Heart left ventricle (tissue), 16 donors: Measurements from ENCODE around the gene OSBP2. TPM values are rescaled to one million over a fixed set of nuclear protein-coding genes. Genes with fewer than 3 reads are reported as not detected.

Experiments used
- ATAC-seq, 4 donors: fragments of 200-7000 bp; cut with Tn5 transposase; one replicate each; pipeline ENCODE4 v1.9.1; 2020 to 2022; ENCODE audit warnings: moderate library complexity in 4 of 4, mild to moderate bottlenecking in 3 of 4, moderate number of reproducible peaks in 1 of 4
- DNase-seq, 5 donors: peaks; one replicate each; pipeline ENCODE4 v3.0.0-alpha.2; 2020
- H3K27ac ChIP-seq, 12 donors: fragments of 200-600 bp; sonication (generic) in 4 of 12; one replicate each; pipeline versions ENCODE4 v1.5.0 to v1.8.0; 2016 to 2022; ENCODE audit warnings: mild to moderate bottlenecking in 2 of 12
- H3K27me3 ChIP-seq, 9 donors: fragments of 200-600 bp; sonication (generic) in 2 of 9; one replicate each; pipeline versions ENCODE4 v1.5.1 to v1.8.0; 2016 to 2022; ENCODE audit warnings: mild to moderate bottlenecking in 3 of 9
- H3K36me3 ChIP-seq, 9 donors: fragments of 200-600 bp; sonication (generic) in 2 of 9; one replicate each; pipeline versions ENCODE4 v1.5.0 to v1.8.0; 2018 to 2022; ENCODE audit warnings: mild to moderate bottlenecking in 2 of 9
- H3K4me1 ChIP-seq, 12 donors: fragments of 200-600 bp; sonication (generic) in 4 of 12; one replicate each; pipeline versions ENCODE4 v1.5.0 to v1.8.0; 2016 to 2022; ENCODE audit warnings: mild to moderate bottlenecking in 3 of 12
- H3K4me3 ChIP-seq, 12 donors: fragments of 200-600 bp; sonication (generic) in 4 of 12; one replicate each; pipeline versions ENCODE4 v1.5.0 to v1.8.0; 2017 to 2022; ENCODE audit warnings: mild to moderate bottlenecking in 9 of 12, moderate library complexity in 4 of 12
- H3K9me3 ChIP-seq, 12 donors: fragments of 200-600 bp; sonication (generic) in 4 of 12; one replicate each; pipeline versions ENCODE4 v1.5.0 to v1.8.0; 2016 to 2022; ENCODE audit warnings: mild to moderate bottlenecking in 1 of 12
- CTCF ChIP-seq, 12 donors: fragments of 200-600 bp; sonication (generic) in 4 of 12; IDR thresholded peaks; one replicate each; pipeline versions ENCODE4 v1.5.0 to v1.8.0; 2018 to 2022; ENCODE audit warnings: antibody characterized with exemption in 12 of 12, mild to moderate bottlenecking in 5 of 12
- POLR2A ChIP-seq, 2 donors: fragments of 450-650 bp; IDR thresholded peaks; one replicate each; pipeline ENCODE4 v1.6.1; 2017; ENCODE audit warnings: antibody characterized with exemption in 2 of 2, mild to moderate bottlenecking in 2 of 2, moderate library complexity in 2 of 2
- WGBS, 4 donors: extraction: QIAGEN DNeasy Blood & Tissue Kit in 2 of 4; methylation state at CpG; one replicate each; pipeline versions ENCODE4 v1.1.5 to v1.1.7; 2013 to 2018; 5-methylcytosine and 5-hydroxymethylcytosine counted together
- intact Hi-C, 10 donors: fragments of 100-400 bp; cut with DNase I; formaldehyde crosslinking; loops; one replicate each; pipeline versions ENCODE4 v1.11.1 to v1.14.2; 2022
- polyA plus RNA-seq, 2 donors: library from polyadenylated mRNA; stranded (reverse); fragments of 200-250 nt; gene quantifications; one replicate each; pipeline ENCODE4 v1.2.3, GENCODE V29; 2013
- total RNA-seq, 9 donors: library from RNA; depleted of rRNA in 2 of 9; stranded (reverse); fragments of >200 nt in 2 of 9; fragmentation: NEBNext Ultra II Directional in 3 of 9; extraction: Animal tissue kit (Norgen Biotek cat#: 25700) in 3 of 9; gene quantifications; one replicate each; pipeline versions ENCODE4 v1.1.0 to v1.2.4, GENCODE V29; 2016 to 2023
- donor health status: ischemic (EF 13 %, LVEDD 7.1; RV severe dilation, severe dysfunction).
- donor health status: healthy with polysubstance abuse.
- donor health status: DM: no; HTN: yes; CAD: no.
- donor health status: DM: no; HTN: no; CAD: no.
- donor health status: ischemic (EF 25% LVEDD 6.9; RV normal size, moderate dysfunction).
- donor health status: ischemic (EF 25% LVEDD 5.7; RV mildly dilated, moderate dysfunction).
- donor health status: healthy.
- donor health status: DM: yes; HTN: yes; CAD: no.
- donor health status: ischemic (EF 35%, LVEDD 5.7; RV mildly dilated, moderate dysfunction).
- donor health status: nonischemic (EF 11% LVEDD 7.7; RV severe dilation, severe dysfunction).
- donor health status: DM: yes; HTN: yes; CAD: no.
- donor health status: PGD.
- donor health status: ischemic (EF 29% LVEDD 5.4; RV normal size, mild dysfunction).
- donor health status: nonischemic (EF 23%, LVEDD 6.1; RV moderate dilation, normal function).

Gene OSBP2
- total and polyA plus RNA-seq, 11 donors: 2.0 to 23.5 (median 12.2) TPM

- TF ChIP-seq POLR2A (IDR thresholded peaks at IDR 0.05) (no peak), CTCF (IDR thresholded peaks at IDR 0.05) (no peak)
- DNase-seq (no peak), ATAC-seq (no peak)
- intact Hi-C loops: no loop called here
- no peak overlapping the region for H3K4me3 ChIP-seq
- no peaks in the 10 kb centered on the region for H3K36me3 ChIP-seq
- 88 to 96% (median 92%) methylated on average over 13 of the region's 13 CpGs for WGBS, 4 donors
- H3K27me3 ChIP-seq: no peaks in the 10 kb centered on the region
- no peaks in the 10 kb centered on the region for H3K4me1 ChIP-seq
- peaks cover 0 to 11% (median 1%) of the 10 kb centered on the region in 12 donors for H3K9me3 ChIP-seq
- no peak overlapping the region for H3K27ac ChIP-seq
Observed at GRCh38 chr22:30857791-30858190, 163.1 kb downstream of the OSBP2 start.

- H3K4me1 ChIP-seq: no peaks in the 10 kb centered on the region
- H3K27me3 ChIP-seq: no peaks in the 10 kb centered on the region
- TF ChIP-seq POLR2A (IDR thresholded peaks at IDR 0.05): no peak
- TF ChIP-seq CTCF (IDR thresholded peaks at IDR 0.05): no peak
- H3K4me3 ChIP-seq: no peak overlapping the region
- H3K9me3 ChIP-seq: peaks cover 0 to 5% (median 0%) of the 10 kb centered on the region in 12 donors
- no peak for ATAC-seq
- H3K36me3 ChIP-seq: no peaks in the 10 kb centered on the region
- DNase-seq: no peak
- intact Hi-C loops: no loop called here
- WGBS, 4 donors: 91 to 97% (median 95%) methylated on average over 15 to 18 of the region's 18 CpGs
- H3K27ac ChIP-seq: no peak overlapping the region
Observed at GRCh38 chr22:30858976-30859713, 164.5 kb downstream of the OSBP2 start.

- intact Hi-C loops: no loop called here
- no peak for ATAC-seq
- 85 to 92% (median 90%) methylated on average over 7 of the region's 7 CpGs for WGBS, 4 donors
Observed at GRCh38 chr22:30859714-30860095, 165.0 kb downstream of the OSBP2 start.

More at GRCh38 chr22:30859714-30860095, 165.0 kb downstream of the OSBP2 start:
- Histone ChIP-seq H3K9me3 (peaks cover 0 to 2% (median 0%) of the 10 kb centered on the region in 12 donors), H3K4me3 (no peak overlapping the region), H3K36me3 (no peaks in the 10 kb centered on the region), H3K27ac (no peak overlapping the region), H3K27me3 (no peaks in the 10 kb centered on the region), H3K4me1 (no peaks in the 10 kb centered on the region)
- no peak for DNase-seq
- TF ChIP-seq POLR2A (IDR thresholded peaks at IDR 0.05): no peak
- TF ChIP-seq CTCF (IDR thresholded peaks at IDR 0.05): no peak
